T-helper 2 cell treated with Interferon-gamma antibody and Interleukin-4, amounts not matched to agents 100 ng/mL and 5 ng/mL, for 36 hours (primary cell): ENCODE measurements around the gene ARHGEF17. TPM values are rescaled to one million over a fixed set of nuclear protein-coding genes. Genes with fewer than 3 reads are reported as not detected.

Source experiments
- intact Hi-C: fragments of 100-400 bp; cut with micrococcal nuclease; formaldehyde crosslinking; loops from one replicate; pipeline ENCODE4 v1.15.1; 2023
- total RNA-seq: library from RNA; stranded (reverse); gene quantifications from 2 replicates; pipeline ENCODE4 v1.2.3, GENCODE V29; 2022

ARHGEF17 gene
- total RNA-seq, 1 donor from 2014 or later, result 0.11 TPM

GRCh38 chr11:73313652-73314051, 5.6 kb downstream of the ARHGEF17 start:
- intact Hi-C loops, result no loop called here

DNA sequence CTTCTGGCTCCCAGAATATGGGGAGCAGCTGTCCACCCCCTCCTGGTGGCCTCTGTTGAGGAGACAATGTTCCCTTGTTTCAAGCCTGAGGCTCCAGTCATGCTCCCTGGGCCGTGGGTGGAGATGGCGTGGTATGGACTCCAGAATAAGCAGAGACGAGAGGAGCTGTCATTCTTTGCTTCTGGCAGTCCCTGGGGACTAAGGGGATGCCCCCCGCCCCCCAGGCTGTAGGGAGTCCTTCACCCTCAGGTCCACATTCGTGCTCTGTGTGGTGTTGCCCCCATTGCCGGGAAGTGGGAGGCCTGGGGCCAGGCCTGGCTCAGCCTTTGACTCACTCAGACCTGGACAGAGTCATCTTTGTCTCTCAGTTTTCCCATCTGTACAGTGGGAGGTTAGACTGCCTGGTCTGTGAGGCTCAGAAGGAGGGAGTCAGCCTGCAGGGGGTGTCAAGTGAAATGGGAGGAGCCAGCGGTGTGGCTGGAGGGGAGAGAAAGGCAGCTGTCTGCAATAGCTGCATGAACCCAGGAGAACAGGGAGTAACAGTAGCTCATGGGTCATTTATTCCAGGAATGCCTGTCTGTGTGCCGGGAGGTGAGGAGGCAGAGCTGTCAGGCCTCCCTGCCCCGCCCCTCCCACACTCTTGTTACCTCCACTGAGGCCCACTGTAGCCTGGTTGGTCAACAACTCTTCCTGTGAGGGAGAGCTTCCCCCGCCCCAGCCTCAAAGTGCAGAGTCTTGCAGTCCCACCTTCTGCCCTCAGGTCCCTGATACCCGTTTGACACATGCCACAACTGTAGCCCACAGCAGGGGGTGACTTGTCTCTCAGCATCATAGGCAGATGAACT, 6.3 kb downstream of the ARHGEF17 start:
- intact Hi-C loops, result no loop called here

- intact Hi-C loops, result no loop called here
Measured at GRCh38 chr11:73315293-73316020, 7.4 kb downstream of the ARHGEF17 start.

DNA sequence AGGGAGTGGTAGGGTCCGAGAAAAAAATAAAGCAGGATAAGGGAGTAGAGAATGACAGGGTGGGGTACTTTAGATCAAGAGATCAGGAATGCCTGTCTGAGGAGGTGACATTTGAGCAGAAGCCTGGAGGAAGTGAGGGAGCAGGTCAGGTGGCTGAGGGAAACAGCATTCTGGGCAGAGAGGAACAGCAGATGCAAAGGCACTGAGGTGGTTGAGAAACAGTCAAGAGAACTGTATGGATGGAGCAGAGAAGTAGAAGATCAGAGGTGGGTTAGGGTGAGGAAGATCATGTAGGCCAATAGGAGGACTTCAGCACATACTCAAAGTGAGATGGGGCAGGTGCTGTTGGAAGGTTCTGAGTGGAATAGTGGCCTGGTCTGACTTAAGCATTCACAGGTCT, 8.3 kb downstream of the ARHGEF17 start:
- intact Hi-C loops, result no loop called here

- intact Hi-C loops, result no loop called here
Measured at GRCh38 chr11:73317373-73317772, 9.3 kb downstream of the ARHGEF17 start.

DNA sequence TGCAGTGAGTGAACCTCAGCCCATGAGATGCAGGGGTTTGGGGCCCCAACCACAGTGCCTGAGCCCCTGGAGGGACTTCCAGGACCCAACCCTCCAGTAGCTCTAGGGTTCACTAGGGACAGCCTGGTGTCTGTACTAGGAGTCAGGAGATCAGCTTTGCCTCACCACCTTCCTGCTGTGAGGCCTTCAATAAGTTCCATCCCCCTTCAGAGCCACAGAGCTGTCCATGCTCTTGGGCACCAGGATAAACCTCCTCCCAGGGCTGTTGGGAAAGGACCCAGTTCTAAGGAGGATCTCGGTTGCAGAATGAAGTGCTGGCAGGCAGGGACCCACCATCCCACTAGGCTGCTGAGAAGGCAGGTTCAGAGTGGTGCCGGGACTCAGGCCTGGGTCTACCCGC, 9.7 kb downstream of the ARHGEF17 start:
- intact Hi-C loops, result no loop called here

GRCh38 chr11:73318501-73319011, 10.5 kb downstream of the ARHGEF17 start:
- intact Hi-C loops, result no loop called here

DNA sequence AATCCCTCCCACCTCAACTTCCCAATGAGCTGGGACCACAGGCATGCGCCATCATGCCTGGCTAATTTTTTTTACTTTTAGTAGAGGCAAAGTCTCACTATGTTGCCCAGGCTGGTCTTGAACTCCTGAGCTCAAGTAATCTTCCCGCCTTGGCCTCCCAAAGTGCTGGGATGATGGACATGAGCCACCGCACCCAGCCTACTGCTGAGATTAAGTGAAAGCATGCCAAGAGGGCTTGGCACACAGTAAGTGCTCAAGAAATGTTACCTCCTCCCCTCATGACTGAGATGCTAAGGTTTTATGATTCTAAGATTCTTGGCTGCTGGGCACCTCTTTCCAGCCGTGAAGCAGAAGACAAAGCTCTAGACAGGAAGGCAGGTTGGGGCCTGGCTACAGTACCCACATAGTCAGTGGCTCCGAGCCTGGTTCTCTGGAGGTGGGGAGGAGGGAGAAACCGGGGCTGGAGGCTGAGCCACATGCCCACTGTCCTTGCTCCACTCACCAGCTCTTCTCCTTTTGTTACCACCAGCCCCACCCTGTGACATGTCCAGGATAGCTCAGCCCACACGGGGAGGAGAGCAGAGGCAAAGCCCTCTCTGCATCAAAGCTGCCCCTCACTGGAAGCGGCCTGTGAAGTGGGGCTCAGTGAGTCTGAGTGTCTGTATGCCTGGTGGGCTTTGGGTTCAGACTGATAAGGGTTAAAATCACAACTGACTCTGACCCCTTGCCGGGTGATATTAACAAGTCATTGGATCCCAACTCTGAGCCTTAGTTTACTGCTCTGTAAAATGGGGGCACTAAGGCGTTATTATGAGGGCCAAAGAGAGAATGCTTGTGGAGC, 12.9 kb downstream of the ARHGEF17 start:
- intact Hi-C loops, result no loop called here

DNA sequence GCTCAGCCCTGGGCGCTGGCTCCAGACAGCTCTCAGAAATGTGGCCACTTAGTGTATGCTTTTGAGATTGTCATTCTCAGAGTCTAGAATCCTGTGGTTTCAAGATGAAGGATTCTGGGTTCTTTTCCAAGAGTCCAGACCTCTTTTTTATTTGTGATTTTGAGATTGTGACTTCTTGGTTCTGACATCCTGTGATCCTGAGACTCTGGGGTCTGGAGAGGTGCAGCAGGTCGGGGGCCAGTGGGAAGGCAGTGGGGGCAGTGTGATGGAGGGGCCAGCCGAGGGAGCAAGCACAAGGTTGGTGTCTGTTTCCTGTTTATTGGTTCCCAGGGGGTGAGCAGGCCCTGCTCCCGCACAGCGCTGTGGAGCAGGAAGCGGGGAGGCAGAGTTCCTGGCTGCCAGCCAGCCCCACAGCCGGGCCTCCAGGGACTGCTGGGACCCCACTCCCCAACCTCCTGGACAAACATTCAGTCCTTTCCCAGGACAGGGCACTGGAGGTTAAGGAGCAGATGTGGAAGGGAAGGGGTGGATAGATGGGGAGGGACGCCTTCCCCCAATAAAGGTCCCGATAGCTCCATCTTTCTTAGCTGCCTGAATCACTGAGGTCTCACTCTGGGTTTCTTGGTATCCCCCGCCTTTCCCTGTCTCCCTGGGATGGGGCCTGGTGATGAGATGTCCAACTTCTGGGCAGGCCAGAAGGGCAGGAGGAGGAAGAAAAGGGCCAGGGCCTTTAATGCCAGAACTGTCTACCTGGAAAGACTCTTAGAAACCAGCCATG, 13.7 kb downstream of the ARHGEF17 start:
- intact Hi-C loops, result no loop called here

DNA sequence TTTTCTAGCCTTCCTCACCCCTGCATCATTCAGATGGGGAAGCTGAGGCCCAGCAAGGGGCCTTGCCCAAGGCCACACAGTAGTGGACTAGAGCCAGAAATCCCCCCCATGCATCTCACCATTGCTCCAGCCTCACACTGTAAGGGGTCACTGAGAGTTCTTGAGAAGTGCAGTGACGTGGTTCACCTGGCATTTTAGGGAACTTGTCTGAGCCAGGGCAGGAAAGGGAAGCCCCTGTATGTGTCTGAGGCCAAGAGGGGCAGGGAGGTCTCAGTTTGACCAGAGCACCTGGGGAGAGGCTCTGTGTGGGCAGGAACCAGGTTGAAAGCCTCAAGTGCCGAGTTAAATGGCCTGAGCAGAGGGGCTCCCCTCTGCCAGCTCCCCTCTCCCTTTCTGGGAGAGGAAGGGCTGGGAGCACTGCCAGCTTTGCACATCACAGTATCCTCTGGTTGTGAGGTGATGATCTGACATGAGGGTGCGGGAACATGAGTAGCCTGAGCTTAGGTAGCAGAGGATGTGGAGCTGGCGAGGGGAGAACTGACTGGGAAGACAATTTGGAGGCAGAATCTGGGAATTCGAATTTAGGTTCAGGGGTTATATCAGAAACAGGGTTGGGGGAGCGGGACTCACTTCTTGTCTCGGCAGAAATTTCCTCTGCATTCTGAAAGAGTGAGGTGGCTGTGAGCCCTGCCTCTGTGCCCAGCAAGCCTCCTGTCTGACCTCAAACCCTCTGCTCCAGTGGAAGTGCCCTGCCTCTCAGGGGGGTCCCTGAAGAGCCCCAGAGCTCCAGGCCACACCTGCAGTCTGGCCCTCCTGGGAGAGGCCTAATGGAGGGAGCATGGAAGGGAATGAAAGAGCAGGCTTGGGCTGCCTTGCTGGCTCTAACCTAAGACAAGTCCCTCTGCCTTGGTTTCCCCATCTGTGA, 14.6 kb downstream of the ARHGEF17 start:
- intact Hi-C loops, result no loop called here

DNA sequence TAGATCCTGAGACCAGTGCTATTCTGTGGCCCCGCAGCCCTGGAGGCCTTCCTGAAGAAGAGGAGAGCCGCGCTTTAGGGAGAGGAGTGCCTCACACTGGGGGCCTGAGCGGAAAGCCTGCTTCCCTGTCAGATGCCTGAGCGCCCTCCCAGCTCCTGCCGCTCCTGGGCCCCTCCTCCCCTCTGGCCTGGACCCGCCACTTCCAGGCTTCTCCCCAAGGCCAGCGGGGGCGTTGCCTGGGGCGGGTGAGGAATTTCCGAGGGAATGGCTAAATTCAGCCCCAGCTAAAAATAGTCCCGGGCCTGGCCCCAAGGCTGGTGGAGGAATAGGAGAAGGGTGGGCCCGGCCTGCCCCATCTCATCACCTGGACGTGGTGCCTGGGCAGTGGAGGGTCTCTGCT, 15.4 kb downstream of the ARHGEF17 start:
- intact Hi-C loops, result no loop called here

DNA sequence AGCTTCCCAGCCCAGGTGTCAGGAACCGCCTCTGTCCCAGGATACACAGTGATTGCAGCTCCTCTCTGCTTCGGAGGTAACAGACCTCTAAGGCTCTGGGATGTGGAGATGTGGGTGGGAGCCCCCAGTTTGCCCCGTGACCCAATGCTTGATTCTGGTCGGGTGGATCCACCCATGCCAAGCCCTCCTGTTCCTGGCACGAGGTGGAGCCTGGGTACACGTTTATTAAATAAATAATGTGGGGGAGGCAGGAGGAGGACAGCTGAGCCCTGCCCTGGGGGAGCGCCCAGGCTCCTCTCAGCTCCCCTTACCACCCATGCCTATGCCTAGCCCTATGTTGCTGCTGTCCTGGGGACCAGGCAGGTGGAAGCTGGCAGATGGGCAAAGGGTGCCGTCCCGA, 16.0 kb downstream of the ARHGEF17 start:
- intact Hi-C loops, result no loop called here

GRCh38 chr11:73324665-73325035, 16.6 kb downstream of the ARHGEF17 start:
- intact Hi-C loops, result no loop called here

GRCh38 chr11:73325036-73325981, 17.2 kb downstream of the ARHGEF17 start:
- intact Hi-C loops, result no loop called here

GRCh38 chr11:73326929-73327811, 19.1 kb downstream of the ARHGEF17 start:
- intact Hi-C loops, result no loop called here

- intact Hi-C loops, result no loop called here
Measured at GRCh38 chr11:73327812-73328364, 19.8 kb downstream of the ARHGEF17 start.

GRCh38 chr11:73330569-73331093, 22.6 kb downstream of the ARHGEF17 start:
- intact Hi-C loops, result no loop called here
